ENCODE data around the gene ZNF581. TPM values are rescaled to one million over a fixed set of nuclear protein-coding genes. Genes with fewer than 3 reads are reported as not detected.
A peak's percentile ranks its signal among the peaks of the same experiment; 100 is the strongest.

The ZNF581 gene
- polyA plus RNA-seq, 3 donors, result 25.1 to 31.6 (median 29.4) TPM

- H3K27me3 Mint-ChIP-seq (ENCODE audit: low read depth in 3 of 3), result no peaks in the 10 kb centered on the region
- Histone ChIP-seq H3K4me2 (replicated peaks; ENCODE audit: extremely low read depth, low read length, poor library complexity, severe bottlenecking) (no peak overlapping the region), H3K27me3 (ENCODE audit: control insufficient read depth in 2 of 2, insufficient read depth in 2 of 2, low read length in 2 of 2) (no peaks in the 10 kb centered on the region), H3K4me3 (replicated peaks in 1 of 3; ENCODE audit: low read depth in 2 of 3, low read length in 3 of 3) (no peak overlapping the region), H3K36me3 (replicated peaks in 1 of 2; ENCODE audit: control insufficient read depth in 1 of 2, insufficient read depth in 2 of 2, low read length in 2 of 2) (peaks cover 24 to 49% of the 10 kb centered on the region in 2 donors), H2AFZ (ENCODE audit: insufficient read depth, low read depth, low read length, poor library complexity, severe bottlenecking) (no peak overlapping the region), H4K20me1 (ENCODE audit: insufficient read depth, low read length) (no peaks in the 10 kb centered on the region), H3K4me1 (ENCODE audit: control insufficient read depth in 1 of 2, insufficient read depth in 2 of 2, low read length in 2 of 2) (peaks cover 11 to 22% of the 10 kb centered on the region in 2 donors), H3K9me3 (replicated peaks in 1 of 2; ENCODE audit: control insufficient read depth in 1 of 2, insufficient read depth in 1 of 2, low read length in 2 of 2) (peaks cover 0 to 10% of the 10 kb centered on the region in 2 donors), H3K27ac (ENCODE audit: low read depth in 1 of 2, low read length in 2 of 2) (no peak overlapping the region), H3K79me2 (ENCODE audit: insufficient read depth, low read length) (peaks cover 35% of the 10 kb centered on the region), H3K9ac (ENCODE audit: insufficient read depth, low read length, poor library complexity, severe bottlenecking) (no peak overlapping the region)
- no peak for DNase-seq
- H3K27ac Mint-ChIP-seq, result peak overlapping the region in 5 of 7 donors; percentile 12 to 63 (median 46)
- H3K4me1 Mint-ChIP-seq, result peaks cover 17% of the 10 kb centered on the region
- H3K4me3 Mint-ChIP-seq, result no peak overlapping the region
- intact Hi-C loops (cut with micrococcal nuclease), result loop anchor here in 1 of 2 donors (2.0 kb wide), 1 partner anchor 27 kb away; the partner anchor contains the start of gene ZNF784
- H3K9me3 Mint-ChIP-seq, result peaks cover 6 to 20% (median 12%) of the 10 kb centered on the region in 7 donors
- peaks cover 29 to 44% of the 10 kb centered on the region in 2 donors for H3K36me3 Mint-ChIP-seq
- TF ChIP-seq CTCF (IDR thresholded peaks at IDR 0.05), result no peak
- WGBS (ENCODE audit: insufficient coverage), result 96% methylated on average over 8 of the region's 9 CpGs
Measured at GRCh38 chr19:55598034-55598433, 45.4 kb upstream of the ZNF581 start.

GRCh38 chr19:55598719-55599467 is 44.6 kb upstream of the ZNF581 start:
- H3K27ac ChIP-seq (ENCODE audit: low read depth in 1 of 2, low read length in 2 of 2), result peak overlapping the region; percentile 78 to 90
- WGBS (ENCODE audit: insufficient coverage), result 8% methylated on average over 21 of the region's 26 CpGs
- peak overlapping the region; percentile 86 for H3K9ac ChIP-seq (ENCODE audit: insufficient read depth, low read length, poor library complexity, severe bottlenecking)
- peak overlapping the region; percentile 69 to 92 (median 84) for H3K4me3 ChIP-seq (replicated peaks in 1 of 3; ENCODE audit: low read depth in 2 of 3, low read length in 3 of 3)
- Mint-ChIP-seq H3K9me3 (peaks cover 6 to 18% (median 12%) of the 10 kb centered on the region in 7 donors), H3K27ac (peak overlapping the region; percentile 91 to 99 (median 97)), H3K36me3 (peaks cover 25 to 38% of the 10 kb centered on the region in 2 donors), H3K27me3 (ENCODE audit: low read depth in 3 of 3) (no peaks in the 10 kb centered on the region), H3K4me1 (peaks cover 24% of the 10 kb centered on the region), H3K4me3 (peak overlapping the region; percentile 95 to 100)
- H3K27me3 ChIP-seq (ENCODE audit: control insufficient read depth in 2 of 2, insufficient read depth in 2 of 2, low read length in 2 of 2), result no peaks in the 10 kb centered on the region
- intact Hi-C loops (cut with micrococcal nuclease), result loop anchor here (1.0 to 2.0 kb wide), 3 partner anchors 12 to 77 kb away; partner anchors contain the start of gene ZNF784 (in 1 of the 2)
- TF ChIP-seq CTCF (IDR thresholded peaks at IDR 0.05), result no peak
- DNase-seq, result peak; percentile 83 to 94 (median 92)
- peak overlapping the region; percentile 97 for H3K4me2 ChIP-seq (replicated peaks; ENCODE audit: extremely low read depth, low read length, poor library complexity, severe bottlenecking)
- H4K20me1 ChIP-seq (ENCODE audit: insufficient read depth, low read length), result no peaks in the 10 kb centered on the region
- peaks cover 0 to 10% of the 10 kb centered on the region in 2 donors for H3K9me3 ChIP-seq (replicated peaks in 1 of 2; ENCODE audit: control insufficient read depth in 1 of 2, insufficient read depth in 1 of 2, low read length in 2 of 2)
- H3K36me3 ChIP-seq (replicated peaks in 1 of 2; ENCODE audit: control insufficient read depth in 1 of 2, insufficient read depth in 2 of 2, low read length in 2 of 2), result peaks cover 19 to 44% of the 10 kb centered on the region in 2 donors
- H3K4me1 ChIP-seq (ENCODE audit: control insufficient read depth in 1 of 2, insufficient read depth in 2 of 2, low read length in 2 of 2), result peaks cover 15 to 31% of the 10 kb centered on the region in 2 donors
- peaks cover 41% of the 10 kb centered on the region for H3K79me2 ChIP-seq (ENCODE audit: insufficient read depth, low read length)
- H2AFZ ChIP-seq (ENCODE audit: insufficient read depth, low read depth, low read length, poor library complexity, severe bottlenecking), result peak overlapping the region; percentile 81

Data from CD14-positive monocyte (primary cell).